Fibroblast of gingiva (primary cell): ENCODE data around the gene SOS1.
"Not testable (repeated sequence)": the region's sequence is repeated elsewhere in the genome, so short reads cannot be mapped to it uniquely, and the experiment has no call there.

Experiments used
- DNase-seq: peaks from one replicate; pipeline ENCODE4 v3.0.0-alpha.2; 2011; ENCODE audit warnings: low read depth

Gene SOS1

GRCh38 chr2:38968021-38968420 is 152.8 kb downstream of the SOS1 start:
- DNase-seq = no peak

- DNase-seq = no peak
Measured at GRCh38 chr2:38966678-38967077, 154.2 kb downstream of the SOS1 start.

- no peak for DNase-seq
Measured at GRCh38 chr2:38966006-38966405, 154.8 kb downstream of the SOS1 start.

- DNase-seq = no peak
Measured at GRCh38 chr2:38960609-38961320, 160.1 kb downstream of the SOS1 start.

GRCh38 chr2:38959938-38960608 is 160.8 kb downstream of the SOS1 start:
- DNase-seq = peak; percentile 82

- no peak for DNase-seq
Measured at GRCh38 chr2:38959466-38959865, 161.4 kb downstream of the SOS1 start.

- DNase-seq = no peak
Measured at GRCh38 chr2:38957972-38958371, 162.9 kb downstream of the SOS1 start.

- no peak for DNase-seq
Measured at GRCh38 chr2:38951766-38952165, 169.1 kb downstream of the SOS1 start.

GRCh38 chr2:38948995-38949394 is 171.9 kb downstream of the SOS1 start:
- DNase-seq = no peak

GRCh38 chr2:38948387-38948882 is 172.4 kb downstream of the SOS1 start:
- DNase-seq = no peak

- DNase-seq = peak; percentile 71
Measured at GRCh38 chr2:38947241-38948239, 173.3 kb downstream of the SOS1 start.

- DNase-seq = no peak
Measured at GRCh38 chr2:38945911-38946310, 174.9 kb downstream of the SOS1 start.

- no peak for DNase-seq
Measured at GRCh38 chr2:38945372-38945771, 175.5 kb downstream of the SOS1 start.

- no peak for DNase-seq
Measured at GRCh38 chr2:38943784-38944183, 177.1 kb downstream of the SOS1 start.

- DNase-seq = no peak
Measured at GRCh38 chr2:38940746-38941145, 180.1 kb downstream of the SOS1 start.

- DNase-seq = no peak
Measured at GRCh38 chr2:38937548-38937947, 183.3 kb downstream of the SOS1 start.

- DNase-seq = not testable (repeated sequence)
Measured at GRCh38 chr2:38936516-38936915, 184.3 kb downstream of the SOS1 start.

GRCh38 chr2:38935568-38936172 is 185.2 kb downstream of the SOS1 start:
- no peak for DNase-seq

GRCh38 chr2:38934742-38935141 is 186.1 kb downstream of the SOS1 start:
- no peak for DNase-seq

GRCh38 chr2:38933653-38934052 is 187.2 kb downstream of the SOS1 start:
- DNase-seq = peak; percentile 66

GRCh38 chr2:38932586-38932985 is 188.3 kb downstream of the SOS1 start:
- DNase-seq = no peak
